Liver (tissue), 9 donors: ENCODE data around the gene PARD3B. TPM values are rescaled to one million over a fixed set of nuclear protein-coding genes. Genes with fewer than 3 reads are reported as not detected.

ENCODE experiments used
- DNase-seq: peaks from one replicate; pipeline ENCODE4 v3.0.0-alpha.2; 2017; ENCODE audit warnings: low spot score
- H3K27ac ChIP-seq, 2 donors: one replicate each; pipeline ENCODE4 v1.7.0; 2013; ENCODE audit warnings: inconsistent platforms in 2 of 2, low read length in 2 of 2, control low read depth in 1 of 2, low read depth in 1 of 2, mild to moderate bottlenecking in 1 of 2
- H3K27me3 ChIP-seq, 4 donors: one replicate each; pipeline versions ENCODE4 v1.6.1 to v1.7.0; 2013; ENCODE audit warnings: low read length in 3 of 4, inconsistent platforms in 1 of 4, mild to moderate bottlenecking in 1 of 4, moderate library complexity in 1 of 4; ENCODE audit not compliant: control insufficient read depth in 4 of 4, insufficient read depth in 4 of 4
- H3K36me3 ChIP-seq, 4 donors: one replicate each; pipeline versions ENCODE4 v1.6.1 to v1.7.0; 2013; ENCODE audit warnings: low read length in 3 of 4, mild to moderate bottlenecking in 3 of 4, low read depth in 1 of 4, moderate library complexity in 1 of 4; ENCODE audit not compliant: control insufficient read depth in 4 of 4, insufficient read depth in 3 of 4
- H3K4me1 ChIP-seq, 4 donors: one replicate each; pipeline versions ENCODE4 v1.6.1 to v1.7.0; 2013; ENCODE audit warnings: low read length in 3 of 4, mild to moderate bottlenecking in 3 of 4, moderate library complexity in 1 of 4; ENCODE audit not compliant: control insufficient read depth in 4 of 4, insufficient read depth in 4 of 4
- H3K4me3 ChIP-seq, 3 donors: one replicate each; pipeline versions ENCODE4 v1.6.1 to v1.7.0; 2013; ENCODE audit warnings: low read length in 3 of 3, control low read depth in 1 of 3, low read depth in 1 of 3, mild to moderate bottlenecking in 1 of 3
- H3K9ac ChIP-seq, 2 donors: one replicate each; pipeline ENCODE4 v1.7.0; 2013; ENCODE audit warnings: low read length in 2 of 2, mild to moderate bottlenecking in 2 of 2, moderate library complexity in 2 of 2, control low read depth in 1 of 2, low read depth in 1 of 2
- H3K9me3 ChIP-seq, 4 donors: one replicate each; pipeline versions ENCODE4 v1.6.1 to v1.7.0; 2013; ENCODE audit warnings: low read length in 3 of 4; ENCODE audit not compliant: control insufficient read depth in 4 of 4
- ATF3 ChIP-seq: IDR thresholded peaks from 2 replicates; pipeline ENCODE4 v1.6.1; 2016; ENCODE audit warnings: antibody characterized with exemption
- CTCF ChIP-seq: fragments of 150-350 bp; IDR thresholded peaks from 2 replicates; pipeline ENCODE4 v1.5.1; 2017; ENCODE audit warnings: improper control_type of control experiment, low read depth, low read length; ENCODE audit not compliant: missing input control
- EGR1 ChIP-seq, 2 donors: IDR thresholded peaks; 2 replicates each; pipeline ENCODE4 v1.6.1; 2016 to 2018; ENCODE audit warnings: antibody characterized with exemption in 2 of 2, low read depth in 2 of 2
- FOXA1 ChIP-seq: IDR thresholded peaks from 2 replicates; pipeline ENCODE4 v1.6.1; 2016; ENCODE audit warnings: antibody characterized with exemption
- FOXA2 ChIP-seq: IDR thresholded peaks from 2 replicates; pipeline ENCODE4 v1.6.1; 2016; ENCODE audit warnings: antibody characterized with exemption
- GABPA ChIP-seq, 2 donors: IDR thresholded peaks in 1 of 2; conservative IDR thresholded peaks in 1 of 2; 2 replicates each; pipeline ENCODE4 v1.6.1; 2016; ENCODE audit warnings: antibody characterized with exemption in 2 of 2, mild to moderate bottlenecking in 1 of 2, moderate library complexity in 1 of 2
- JUND ChIP-seq, 2 donors: IDR thresholded peaks; 2 replicates each; pipeline ENCODE4 v1.6.1; 2016; ENCODE audit warnings: antibody characterized with exemption in 2 of 2
- MAX ChIP-seq: IDR thresholded peaks from 2 replicates; pipeline ENCODE4 v1.6.1; 2016; ENCODE audit warnings: antibody characterized with exemption
- NR2F2 ChIP-seq: IDR thresholded peaks from 2 replicates; pipeline ENCODE4 v1.6.1; 2016; ENCODE audit warnings: antibody characterized with exemption
- RAD21 ChIP-seq, 2 donors: IDR thresholded peaks; 2 replicates each; pipeline ENCODE4 v1.6.1; 2016; ENCODE audit warnings: antibody characterized with exemption in 2 of 2, mild to moderate bottlenecking in 2 of 2
- REST ChIP-seq: IDR thresholded peaks from 2 replicates; pipeline ENCODE4 v1.6.1; 2016; ENCODE audit warnings: antibody characterized with exemption, mild to moderate bottlenecking
- RXRA ChIP-seq, 2 donors: IDR thresholded peaks; 2 replicates each; pipeline ENCODE4 v1.6.1; 2017 to 2018; ENCODE audit warnings: antibody characterized with exemption in 2 of 2, mild to moderate bottlenecking in 1 of 2
- TAF1 ChIP-seq: conservative IDR thresholded peaks from 2 replicates; pipeline ENCODE4 v1.6.1; 2016; ENCODE audit warnings: antibody characterized with exemption, mild to moderate bottlenecking
- YY1 ChIP-seq: IDR thresholded peaks from 2 replicates; pipeline ENCODE4 v1.6.1; 2016; ENCODE audit warnings: antibody characterized with exemption, mild to moderate bottlenecking
- ZBTB33 ChIP-seq: IDR thresholded peaks from 2 replicates; pipeline ENCODE4 v1.6.1; 2016; ENCODE audit warnings: antibody characterized with exemption
- WGBS: extraction: QIAGEN DNeasy Blood & Tissue Kit; methylation state at CpG from one replicate; pipeline ENCODE4 v1.1.7; 2013; 5-methylcytosine and 5-hydroxymethylcytosine counted together
- polyA plus RNA-seq, 2 donors: library from polyadenylated mRNA; stranded (reverse) in 1 of 2; unstranded in 1 of 2; fragments of 200-250 nt in 1 of 2; fragments of >200 nt in 1 of 2; fragmentation: Nextera tagmentation in 1 of 2; extraction: Ambion mirVana in 1 of 2; gene quantifications; one replicate each; pipeline versions ENCODE4 v1.2.1 to v1.2.3, GENCODE V29; 2013 to 2015
- total RNA-seq, 2 donors: library from RNA; depleted of rRNA; stranded (reverse); fragments of >200 nt; gene quantifications; one replicate each; pipeline ENCODE4 v1.2.3, GENCODE V29; 2014
- donor health status: healthy.
- donor health status: healthy.
- donor health status: healthy.
- donor health status: healthy.
- donor health status: healthy.

PARD3B gene
- total and polyA plus RNA-seq, 4 donors: 1.1 to 10.3 (median 3.7) TPM

- TF ChIP-seq REST (no peak), EGR1 (IDR thresholded peaks at IDR 0.05; ENCODE audit: low read depth in 2 of 2) (no peak)
Observed at GRCh38 chr2:204738721-204739120, 193.4 kb downstream of the PARD3B start (continued).

- no peak for DNase-seq
- no peak for TF ChIP-seq CTCF
- TF ChIP-seq RAD21 (IDR thresholded peaks at IDR 0.05): no peak
- TF ChIP-seq ATF3: no peak
- TF ChIP-seq EGR1 (IDR thresholded peaks at IDR 0.05; ENCODE audit: low read depth in 2 of 2): no peak
- no peak for TF ChIP-seq YY1
- no peak for TF ChIP-seq FOXA2
- no peak for TF ChIP-seq TAF1
- no peak for TF ChIP-seq ZBTB33
- no peak for TF ChIP-seq RXRA (IDR thresholded peaks at IDR 0.05)
- TF ChIP-seq GABPA (IDR thresholded peaks at IDR 0.05 in 1 of 2, conservative IDR thresholded peaks at IDR 0.05 in 1 of 2): no peak
- TF ChIP-seq FOXA1: no peak
- no peak for TF ChIP-seq NR2F2
- no peak for TF ChIP-seq MAX
- no peak for TF ChIP-seq JUND (IDR thresholded peaks at IDR 0.05)
- H3K4me3 ChIP-seq: no peak overlapping the region
- no peaks in the 10 kb centered on the region for H3K36me3 ChIP-seq
- no peak overlapping the region for H3K27ac ChIP-seq
- H3K4me1 ChIP-seq: no peaks in the 10 kb centered on the region
- peaks cover 0 to 5% (median 2%) of the 10 kb centered on the region in 4 donors for H3K9me3 ChIP-seq
- 78% methylated on average over 2 of the region's 2 CpGs for WGBS
- no peak overlapping the region for H3K9ac ChIP-seq
- H3K27me3 ChIP-seq: no peaks in the 10 kb centered on the region
Observed at GRCh38 chr2:204743393-204743960, 198.2 kb downstream of the PARD3B start.
